WERI-Rb-1 (cell line): ENCODE results near the gene CASR.

Experiments
- DNase-seq: peaks from one replicate; pipeline ENCODE4 v3.0.0-alpha.2; 2020
- H3K27ac ChIP-seq: fragments of 250-450 bp; sonication (Bioruptor Pico); 2 replicates; pipeline ENCODE4 v1.5.1; 2020; ENCODE audit warnings: mild to moderate bottlenecking, moderate library complexity
- H3K27me3 ChIP-seq: fragments of 250-450 bp; sonication (Bioruptor Pico); 2 replicates; pipeline ENCODE4 v1.5.1; 2021; ENCODE audit warnings: mild to moderate bottlenecking, low read depth, moderate library complexity; ENCODE audit not compliant: insufficient read depth, severe bottlenecking
- H3K36me3 ChIP-seq: fragments of 250-450 bp; sonication (Bioruptor Pico); 2 replicates; pipeline ENCODE4 v1.5.1; 2020; ENCODE audit warnings: mild to moderate bottlenecking, moderate library complexity
- H3K4me3 ChIP-seq: 2 replicates; pipeline ENCODE4 v1.5.1; 2011; ENCODE audit warnings: low read depth, mild to moderate bottlenecking, control low read depth, low read length
- H3K9me3 ChIP-seq: fragments of 250-450 bp; sonication (Bioruptor Pico); 2 replicates; pipeline ENCODE4 v1.5.1; 2021; ENCODE audit warnings: mild to moderate bottlenecking, moderate library complexity; ENCODE audit not compliant: severe bottlenecking
- TF ChIP-seq, protein P1 (sequence below): IDR thresholded peaks from 2 replicates; pipeline ENCODE4 v1.5.1; 2011; ENCODE audit warnings: low read depth, mild to moderate bottlenecking, control low read depth, inconsistent platforms, low read length

CASR gene

DNA sequence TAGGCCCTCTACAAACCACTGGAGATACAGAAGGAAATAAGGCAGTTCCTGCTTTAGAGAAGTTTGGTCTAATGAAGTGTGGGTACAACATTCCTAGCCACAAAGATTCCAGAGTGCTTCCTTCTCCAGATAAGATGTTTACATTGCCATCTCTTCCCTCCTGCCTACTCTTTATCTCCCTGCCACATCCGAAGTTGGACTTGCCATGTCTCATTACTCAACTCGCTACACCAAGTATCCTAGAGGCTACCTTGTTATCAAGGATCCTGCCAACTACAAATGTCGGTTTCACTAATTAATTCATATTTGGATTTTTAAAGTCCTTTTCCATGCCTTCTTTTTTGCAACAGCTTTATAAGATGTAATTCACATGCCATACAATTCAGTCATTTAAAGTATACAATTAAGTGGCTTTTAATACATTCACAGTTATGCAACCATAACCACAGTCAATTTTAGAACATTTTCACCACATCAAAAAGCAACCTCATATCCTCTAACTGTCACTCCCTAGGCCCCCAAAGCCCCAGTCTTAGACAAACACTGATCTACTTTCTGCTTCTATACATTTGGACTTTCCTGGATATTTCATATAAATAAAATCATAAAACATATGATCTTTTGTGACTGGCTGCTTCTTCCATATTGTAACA lies 87.9 kb downstream of the CASR start:
- TF ChIP-seq, protein P1, sequence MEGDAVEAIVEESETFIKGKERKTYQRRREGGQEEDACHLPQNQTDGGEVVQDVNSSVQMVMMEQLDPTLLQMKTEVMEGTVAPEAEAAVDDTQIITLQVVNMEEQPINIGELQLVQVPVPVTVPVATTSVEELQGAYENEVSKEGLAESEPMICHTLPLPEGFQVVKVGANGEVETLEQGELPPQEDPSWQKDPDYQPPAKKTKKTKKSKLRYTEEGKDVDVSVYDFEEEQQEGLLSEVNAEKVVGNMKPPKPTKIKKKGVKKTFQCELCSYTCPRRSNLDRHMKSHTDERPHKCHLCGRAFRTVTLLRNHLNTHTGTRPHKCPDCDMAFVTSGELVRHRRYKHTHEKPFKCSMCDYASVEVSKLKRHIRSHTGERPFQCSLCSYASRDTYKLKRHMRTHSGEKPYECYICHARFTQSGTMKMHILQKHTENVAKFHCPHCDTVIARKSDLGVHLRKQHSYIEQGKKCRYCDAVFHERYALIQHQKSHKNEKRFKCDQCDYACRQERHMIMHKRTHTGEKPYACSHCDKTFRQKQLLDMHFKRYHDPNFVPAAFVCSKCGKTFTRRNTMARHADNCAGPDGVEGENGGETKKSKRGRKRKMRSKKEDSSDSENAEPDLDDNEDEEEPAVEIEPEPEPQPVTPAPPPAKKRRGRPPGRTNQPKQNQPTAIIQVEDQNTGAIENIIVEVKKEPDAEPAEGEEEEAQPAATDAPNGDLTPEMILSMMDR = no peak
- H3K36me3 ChIP-seq = no peaks in the 10 kb centered on the region
- no peak overlapping the region for H3K4me3 ChIP-seq
- peaks cover 14% of the 10 kb centered on the region for H3K27me3 ChIP-seq
- no peak for DNase-seq
- H3K9me3 ChIP-seq = no peaks in the 10 kb centered on the region
- no peak overlapping the region for H3K27ac ChIP-seq

- Histone ChIP-seq H3K9me3 (no peaks in the 10 kb centered on the region), H3K4me3 (no peak overlapping the region), H3K27me3 (peaks cover 7% of the 10 kb centered on the region), H3K27ac (no peak overlapping the region), H3K36me3 (no peaks in the 10 kb centered on the region)
- TF ChIP-seq, protein P1 = no peak
- DNase-seq = no peak
Observed at GRCh38 chr3:122272879-122273278, 89.4 kb downstream of the CASR start.

DNA sequence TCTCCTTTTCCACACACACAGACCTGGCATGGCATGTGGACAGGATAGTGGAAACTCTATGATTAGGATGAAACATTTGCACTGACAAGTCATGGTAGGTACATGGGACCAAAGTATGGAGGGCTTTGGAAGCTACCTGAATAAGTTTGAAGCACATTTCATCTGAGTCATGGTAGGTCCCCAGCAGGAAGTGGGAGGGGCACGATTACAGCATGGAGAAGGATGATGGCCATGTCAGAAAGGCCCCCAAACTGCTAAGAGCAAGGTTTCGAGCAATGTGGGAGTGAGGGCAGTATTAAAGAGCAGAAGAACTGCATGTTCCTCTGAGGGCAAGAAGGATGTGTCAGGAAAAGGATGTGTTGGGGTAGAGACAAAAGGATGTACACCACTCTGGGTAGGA lies 90.0 kb downstream of the CASR start:
- Histone ChIP-seq H3K36me3 (no peaks in the 10 kb centered on the region), H3K4me3 (no peak overlapping the region), H3K9me3 (no peaks in the 10 kb centered on the region), H3K27me3 (peaks cover 3% of the 10 kb centered on the region), H3K27ac (no peak overlapping the region)
- no peak for DNase-seq
- TF ChIP-seq, protein P1 = no peak

DNA sequence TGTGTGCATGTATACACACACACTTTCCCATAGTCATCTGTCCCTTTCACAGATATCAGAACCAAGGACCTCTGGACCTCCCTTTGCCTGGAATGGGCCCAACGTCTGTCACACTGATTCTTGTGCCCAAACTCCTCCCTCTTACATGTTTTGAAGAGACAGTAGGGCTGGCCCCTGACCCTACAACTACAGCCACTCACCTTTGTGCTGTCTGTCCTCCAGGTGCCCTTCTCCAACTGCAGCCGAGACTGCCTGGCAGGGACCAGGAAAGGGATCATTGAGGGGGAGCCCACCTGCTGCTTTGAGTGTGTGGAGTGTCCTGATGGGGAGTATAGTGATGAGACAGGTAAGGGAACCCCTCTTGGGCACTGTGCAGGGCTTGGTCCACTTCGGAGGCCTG lies 98.4 kb downstream of the CASR start:
- H3K27me3 ChIP-seq = peaks cover 21% of the 10 kb centered on the region
- TF ChIP-seq, protein P1 = no peak
- no peak overlapping the region for H3K27ac ChIP-seq
- DNase-seq = no peak
- H3K36me3 ChIP-seq = no peaks in the 10 kb centered on the region
- H3K4me3 ChIP-seq = no peak overlapping the region
- H3K9me3 ChIP-seq = no peaks in the 10 kb centered on the region

DNA sequence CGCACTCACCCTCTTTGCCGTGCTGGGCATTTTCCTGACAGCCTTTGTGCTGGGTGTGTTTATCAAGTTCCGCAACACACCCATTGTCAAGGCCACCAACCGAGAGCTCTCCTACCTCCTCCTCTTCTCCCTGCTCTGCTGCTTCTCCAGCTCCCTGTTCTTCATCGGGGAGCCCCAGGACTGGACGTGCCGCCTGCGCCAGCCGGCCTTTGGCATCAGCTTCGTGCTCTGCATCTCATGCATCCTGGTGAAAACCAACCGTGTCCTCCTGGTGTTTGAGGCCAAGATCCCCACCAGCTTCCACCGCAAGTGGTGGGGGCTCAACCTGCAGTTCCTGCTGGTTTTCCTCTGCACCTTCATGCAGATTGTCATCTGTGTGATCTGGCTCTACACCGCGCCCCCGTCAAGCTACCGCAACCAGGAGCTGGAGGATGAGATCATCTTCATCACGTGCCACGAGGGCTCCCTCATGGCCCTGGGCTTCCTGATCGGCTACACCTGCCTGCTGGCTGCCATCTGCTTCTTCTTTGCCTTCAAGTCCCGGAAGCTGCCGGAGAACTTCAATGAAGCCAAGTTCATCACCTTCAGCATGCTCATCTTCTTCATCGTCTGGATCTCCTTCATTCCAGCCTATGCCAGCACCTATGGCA lies 100.5 kb downstream of the CASR start:
- no peak overlapping the region for H3K4me3 ChIP-seq
- no peaks in the 10 kb centered on the region for H3K9me3 ChIP-seq
- H3K27ac ChIP-seq = no peak overlapping the region
- TF ChIP-seq, protein P1 = no peak
- DNase-seq = no peak
- H3K27me3 ChIP-seq = peaks cover 39% of the 10 kb centered on the region
- H3K36me3 ChIP-seq = no peaks in the 10 kb centered on the region

- Histone ChIP-seq H3K4me3 (no peak overlapping the region), H3K9me3 (no peaks in the 10 kb centered on the region), H3K27me3 (peaks cover 37% of the 10 kb centered on the region), H3K36me3 (no peaks in the 10 kb centered on the region), H3K27ac (no peak overlapping the region)
- TF ChIP-seq, protein P1 = no peak
- no peak for DNase-seq
Observed at GRCh38 chr3:122284486-122284885, 101.0 kb downstream of the CASR start.
